Brain microvascular endothelial cell (primary cell): ENCODE measurements around the gene GNA12.
"Not testable (repeated sequence)": the region's sequence is repeated elsewhere in the genome, so short reads cannot be mapped to it uniquely, and the experiment has no call there.

Experiments
- DNase-seq: peaks from one replicate; pipeline ENCODE4 v3.0.0-alpha.2; 2020
- H3K27ac ChIP-seq: fragments of 250-450 bp; sonication (Bioruptor Pico); 2 replicates; pipeline ENCODE4 v1.5.1; 2020; ENCODE audit warnings: mild to moderate bottlenecking, moderate library complexity
- H3K27me3 ChIP-seq: fragments of 250-450 bp; sonication (Bioruptor Pico); replicated peaks from 2 replicates; pipeline ENCODE4 v1.5.1; 2020; ENCODE audit warnings: mild to moderate bottlenecking
- H3K36me3 ChIP-seq: fragments of 250-450 bp; sonication (Bioruptor Pico); replicated peaks from 2 replicates; pipeline ENCODE4 v1.5.1; 2020; ENCODE audit warnings: mild to moderate bottlenecking
- H3K4me3 ChIP-seq: 2 replicates; pipeline ENCODE4 v1.5.1; 2011; ENCODE audit warnings: low read depth, mild to moderate bottlenecking, control low read depth, low read length, moderate library complexity
- in situ Hi-C: cut with HindIII; loops from 2 replicates; pipeline ENCODE4 v1.10.0; 2017; ENCODE audit warnings: low sequenced_read_pairs, low pct_ligation_motif_present
- TF ChIP-seq, protein P1 (sequence below): IDR thresholded peaks from 2 replicates; pipeline ENCODE4 v1.5.1; 2011; ENCODE audit warnings: low read depth, mild to moderate bottlenecking, moderate library complexity, low read length, control low read depth, inconsistent platforms; ENCODE audit errors: missing control alignments

The GNA12 gene

DNA sequence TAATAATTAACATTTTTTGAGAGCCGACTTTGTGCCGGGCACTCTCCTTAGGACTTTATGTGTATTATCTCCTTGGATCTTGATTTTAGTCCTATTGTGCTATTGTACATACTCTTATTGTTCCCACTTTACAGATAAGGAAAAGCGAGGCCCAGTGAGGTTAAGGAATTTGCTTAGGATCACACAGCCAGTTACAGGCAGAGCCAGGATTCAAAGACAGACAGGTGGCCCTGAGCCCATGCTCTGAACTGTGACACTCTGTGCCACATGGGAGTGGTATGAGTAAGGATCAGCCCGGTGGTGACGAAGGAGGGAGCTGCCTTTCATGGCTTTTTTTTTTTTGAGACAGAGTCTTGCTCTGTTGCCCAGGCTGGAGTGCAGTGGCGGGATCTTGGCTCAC is 15.8 kb upstream of the GNA12 start:
- Histone ChIP-seq H3K4me3 (no peak overlapping the region), H3K36me3 (no peaks in the 10 kb centered on the region), H3K27me3 (no peaks in the 10 kb centered on the region), H3K27ac (no peak overlapping the region)
- TF ChIP-seq, protein P1, sequence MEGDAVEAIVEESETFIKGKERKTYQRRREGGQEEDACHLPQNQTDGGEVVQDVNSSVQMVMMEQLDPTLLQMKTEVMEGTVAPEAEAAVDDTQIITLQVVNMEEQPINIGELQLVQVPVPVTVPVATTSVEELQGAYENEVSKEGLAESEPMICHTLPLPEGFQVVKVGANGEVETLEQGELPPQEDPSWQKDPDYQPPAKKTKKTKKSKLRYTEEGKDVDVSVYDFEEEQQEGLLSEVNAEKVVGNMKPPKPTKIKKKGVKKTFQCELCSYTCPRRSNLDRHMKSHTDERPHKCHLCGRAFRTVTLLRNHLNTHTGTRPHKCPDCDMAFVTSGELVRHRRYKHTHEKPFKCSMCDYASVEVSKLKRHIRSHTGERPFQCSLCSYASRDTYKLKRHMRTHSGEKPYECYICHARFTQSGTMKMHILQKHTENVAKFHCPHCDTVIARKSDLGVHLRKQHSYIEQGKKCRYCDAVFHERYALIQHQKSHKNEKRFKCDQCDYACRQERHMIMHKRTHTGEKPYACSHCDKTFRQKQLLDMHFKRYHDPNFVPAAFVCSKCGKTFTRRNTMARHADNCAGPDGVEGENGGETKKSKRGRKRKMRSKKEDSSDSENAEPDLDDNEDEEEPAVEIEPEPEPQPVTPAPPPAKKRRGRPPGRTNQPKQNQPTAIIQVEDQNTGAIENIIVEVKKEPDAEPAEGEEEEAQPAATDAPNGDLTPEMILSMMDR = no peak
- DNase-seq = no peak
- in situ Hi-C loops = no loop called here

DNA sequence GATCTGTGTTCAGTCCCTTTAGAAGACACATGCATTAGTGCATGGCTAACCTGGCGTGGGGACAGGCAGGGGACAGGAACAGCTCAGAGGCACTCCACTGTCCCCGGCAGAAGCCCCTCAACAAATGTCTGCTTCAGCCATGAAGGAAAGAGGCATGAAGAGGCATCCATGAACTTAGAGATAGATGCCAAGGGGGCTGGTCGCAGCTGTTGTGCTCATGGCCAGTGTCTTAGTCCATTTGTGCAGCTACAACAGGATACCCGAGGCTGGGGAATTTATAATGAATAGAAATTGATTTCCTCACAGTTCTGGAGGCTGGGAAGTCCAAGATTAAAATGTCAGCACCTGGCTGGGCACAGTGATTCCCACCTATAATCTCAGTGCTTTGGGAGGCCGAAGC is 14.5 kb upstream of the GNA12 start:
- H3K36me3 ChIP-seq = no peaks in the 10 kb centered on the region
- TF ChIP-seq, protein P1 = no peak
- no peaks in the 10 kb centered on the region for H3K27me3 ChIP-seq
- in situ Hi-C loops = no loop called here
- no peak overlapping the region for H3K4me3 ChIP-seq
- no peak for DNase-seq
- H3K27ac ChIP-seq = no peak overlapping the region

DNA sequence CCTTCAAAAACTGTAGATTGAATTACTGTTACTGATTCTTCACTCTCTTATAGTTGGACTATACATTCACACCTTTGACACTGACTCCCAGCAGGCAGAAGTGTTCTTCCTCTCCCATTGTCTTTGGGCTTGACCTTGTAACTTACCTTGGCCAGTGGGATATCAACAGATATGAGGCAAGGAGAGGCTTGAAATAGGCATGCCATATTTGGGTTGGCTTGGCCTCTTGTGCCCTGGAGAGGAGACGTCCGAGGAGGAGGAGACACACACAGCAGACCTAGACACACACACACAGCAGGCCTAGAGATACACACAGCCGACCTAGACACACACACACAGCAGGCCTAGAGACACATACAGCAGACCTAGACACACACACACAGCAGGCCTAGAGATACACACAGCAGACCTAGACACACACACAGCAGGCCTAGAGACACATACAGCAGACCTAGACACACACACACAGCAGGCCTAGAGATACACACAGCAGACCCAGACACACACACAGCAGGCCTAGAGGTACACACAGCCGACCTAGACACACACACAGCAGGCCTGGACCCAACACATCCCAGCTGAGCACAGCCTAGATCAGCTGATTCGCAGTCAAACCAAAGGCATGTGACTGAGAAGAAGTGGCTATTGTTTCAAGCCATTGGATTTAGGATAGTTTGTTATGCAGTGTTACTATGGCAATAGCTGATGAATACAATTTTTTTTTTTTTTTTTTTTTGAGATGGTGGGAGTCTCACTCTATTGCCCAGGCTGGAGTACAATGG is 12.5 kb upstream of the GNA12 start:
- TF ChIP-seq, protein P1 = no peak
- in situ Hi-C loops = no loop called here
- Histone ChIP-seq H3K27me3 (no peaks in the 10 kb centered on the region), H3K27ac (no peak overlapping the region), H3K36me3 (no peaks in the 10 kb centered on the region), H3K4me3 (no peak overlapping the region)
- DNase-seq = peak; percentile 21

DNA sequence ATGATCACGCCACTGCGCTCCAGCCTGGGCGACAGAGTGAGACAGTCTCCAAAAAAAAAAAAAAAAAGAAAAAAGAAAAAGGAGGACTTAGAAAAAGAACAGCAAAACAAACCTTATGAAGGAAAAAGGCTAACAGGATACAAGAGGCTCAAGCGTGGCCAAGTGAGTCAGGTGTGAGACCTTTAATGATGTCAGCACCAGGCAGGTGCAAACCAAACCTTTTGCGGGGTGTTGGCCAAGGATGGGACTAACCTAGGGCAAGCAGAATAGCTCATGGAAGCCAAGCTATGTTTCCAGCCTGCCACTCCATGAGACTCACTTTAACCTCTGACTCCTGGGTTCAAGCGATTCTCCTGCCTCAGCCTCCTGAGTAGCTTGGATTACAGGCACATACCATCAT is 11.3 kb upstream of the GNA12 start:
- H3K36me3 ChIP-seq = no peaks in the 10 kb centered on the region
- H3K4me3 ChIP-seq = no peak overlapping the region
- in situ Hi-C loops = no loop called here
- no peaks in the 10 kb centered on the region for H3K27me3 ChIP-seq
- DNase-seq = no peak
- no peak overlapping the region for H3K27ac ChIP-seq
- TF ChIP-seq, protein P1 = no peak

DNA sequence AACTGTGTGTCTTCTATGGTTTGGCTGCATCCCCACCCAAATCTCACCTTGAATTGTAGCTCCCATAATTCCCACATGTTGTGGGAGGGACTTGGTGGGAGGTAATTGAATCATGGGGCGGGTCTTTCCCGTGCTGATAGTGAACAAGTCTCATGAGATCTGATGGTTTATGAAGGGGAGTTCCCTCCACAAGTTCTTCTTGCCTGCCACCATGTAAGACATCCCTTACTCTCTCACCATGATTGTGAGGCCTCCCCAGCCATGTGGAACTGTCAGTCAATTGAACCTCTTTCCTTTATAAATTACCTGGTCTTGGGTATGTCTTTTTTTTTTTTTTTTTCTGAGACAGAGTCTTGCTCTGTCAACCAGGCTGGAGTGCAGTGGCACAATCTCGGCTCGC is 9.4 kb upstream of the GNA12 start:
- H3K27me3 ChIP-seq, H3K27ac ChIP-seq, H3K36me3 ChIP-seq, DNase-seq, H3K4me3 ChIP-seq, in situ Hi-C loops: not testable (repeated sequence)

DNA sequence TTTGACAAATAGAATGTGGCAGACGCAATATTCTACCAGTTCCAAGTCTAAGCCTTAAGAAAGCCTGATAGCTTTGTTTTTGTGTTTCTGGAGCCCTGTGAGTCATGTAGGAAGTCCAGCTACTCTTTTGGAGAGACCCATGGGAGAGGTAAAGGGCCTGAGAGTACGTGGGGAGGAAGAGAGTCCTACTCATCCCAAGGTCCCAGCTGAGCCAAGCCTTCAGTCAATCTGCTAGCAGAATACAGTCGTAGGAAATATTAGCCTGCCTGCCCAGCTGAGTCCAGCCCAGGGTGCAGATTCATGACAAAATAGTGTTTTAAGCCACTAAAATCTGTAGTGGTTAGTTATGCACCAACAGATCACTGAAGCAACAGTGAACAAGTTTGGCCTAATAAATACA is 9.0 kb upstream of the GNA12 start:
- H3K4me3 ChIP-seq = no peak overlapping the region
- H3K27me3 ChIP-seq = no peaks in the 10 kb centered on the region
- in situ Hi-C loops = no loop called here
- DNase-seq = peak; percentile 24
- TF ChIP-seq, protein P1 = no peak
- H3K27ac ChIP-seq = no peak overlapping the region
- H3K36me3 ChIP-seq = no peaks in the 10 kb centered on the region
